ENCODE data around the gene ACER3.
"Not testable (repeated sequence)": the region's sequence is repeated elsewhere in the genome, so short reads cannot be mapped to it uniquely, and the experiment has no call there.

The ACER3 gene

DNA sequence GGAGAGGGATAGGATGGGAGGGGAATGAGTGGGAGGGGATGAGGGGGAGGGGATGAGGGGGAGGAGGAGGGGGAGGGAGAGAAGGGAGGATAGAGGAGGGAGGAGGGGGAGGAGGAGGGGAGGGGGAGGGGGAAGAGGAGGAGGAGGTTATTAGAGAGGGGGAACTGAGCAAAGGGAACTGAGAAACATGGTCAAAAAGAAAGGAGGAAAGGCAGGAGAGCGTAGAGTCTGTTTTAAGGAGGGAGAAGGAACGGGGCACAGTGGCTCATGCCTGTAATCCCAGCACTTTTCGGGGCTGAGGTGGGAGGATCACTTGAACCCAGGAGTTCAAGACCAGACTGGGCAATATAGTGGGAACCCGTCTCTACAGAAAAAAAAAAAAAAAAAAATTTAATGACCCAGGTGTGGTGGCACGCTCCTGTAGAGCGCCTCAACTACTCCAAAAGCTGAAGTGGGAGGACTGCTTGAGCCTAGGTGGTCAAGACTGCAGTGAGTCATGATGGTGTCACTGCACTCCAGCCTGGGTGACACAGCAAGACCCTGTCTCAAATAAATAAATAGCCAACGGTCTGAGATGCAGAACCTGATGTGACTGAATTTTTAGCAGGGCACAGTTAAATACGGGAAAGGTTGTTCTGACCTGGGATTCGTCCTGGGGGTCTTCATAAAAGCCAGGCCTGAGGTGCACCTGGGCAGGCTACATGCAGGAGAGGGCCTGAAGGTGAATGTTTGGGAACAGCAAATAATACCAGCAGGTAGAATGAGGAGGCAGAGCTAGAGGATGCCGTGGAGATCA lies 177.5 kb downstream of the ACER3 start:
- no peak for DNase-seq (ENCODE audit: low spot score)

DNA sequence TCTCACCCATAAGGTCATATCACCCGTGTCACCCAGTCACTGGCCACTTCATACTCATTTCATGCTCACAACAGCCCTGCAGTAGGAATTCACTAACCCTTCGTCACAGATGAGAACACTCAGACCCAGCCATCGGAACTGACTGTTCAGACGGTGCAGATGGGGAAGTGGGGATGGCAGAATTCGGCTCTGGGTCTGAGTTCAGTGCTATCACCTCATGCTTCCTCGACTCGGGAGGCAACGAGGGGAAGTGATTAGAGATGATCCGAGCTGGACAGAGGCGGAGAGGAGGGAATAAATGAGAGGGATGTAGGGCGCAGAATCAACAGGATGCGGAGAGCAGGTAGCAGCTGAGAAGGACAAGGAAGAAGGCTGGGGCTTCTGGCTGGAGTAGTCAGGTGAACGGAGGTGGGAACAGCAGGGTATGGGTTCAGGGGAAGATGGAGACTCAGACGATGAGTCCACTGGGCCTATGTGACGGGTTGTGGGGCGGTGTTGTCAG lies 178.2 kb downstream of the ACER3 start:
- DNase-seq (ENCODE audit: low spot score), result no peak

DNA sequence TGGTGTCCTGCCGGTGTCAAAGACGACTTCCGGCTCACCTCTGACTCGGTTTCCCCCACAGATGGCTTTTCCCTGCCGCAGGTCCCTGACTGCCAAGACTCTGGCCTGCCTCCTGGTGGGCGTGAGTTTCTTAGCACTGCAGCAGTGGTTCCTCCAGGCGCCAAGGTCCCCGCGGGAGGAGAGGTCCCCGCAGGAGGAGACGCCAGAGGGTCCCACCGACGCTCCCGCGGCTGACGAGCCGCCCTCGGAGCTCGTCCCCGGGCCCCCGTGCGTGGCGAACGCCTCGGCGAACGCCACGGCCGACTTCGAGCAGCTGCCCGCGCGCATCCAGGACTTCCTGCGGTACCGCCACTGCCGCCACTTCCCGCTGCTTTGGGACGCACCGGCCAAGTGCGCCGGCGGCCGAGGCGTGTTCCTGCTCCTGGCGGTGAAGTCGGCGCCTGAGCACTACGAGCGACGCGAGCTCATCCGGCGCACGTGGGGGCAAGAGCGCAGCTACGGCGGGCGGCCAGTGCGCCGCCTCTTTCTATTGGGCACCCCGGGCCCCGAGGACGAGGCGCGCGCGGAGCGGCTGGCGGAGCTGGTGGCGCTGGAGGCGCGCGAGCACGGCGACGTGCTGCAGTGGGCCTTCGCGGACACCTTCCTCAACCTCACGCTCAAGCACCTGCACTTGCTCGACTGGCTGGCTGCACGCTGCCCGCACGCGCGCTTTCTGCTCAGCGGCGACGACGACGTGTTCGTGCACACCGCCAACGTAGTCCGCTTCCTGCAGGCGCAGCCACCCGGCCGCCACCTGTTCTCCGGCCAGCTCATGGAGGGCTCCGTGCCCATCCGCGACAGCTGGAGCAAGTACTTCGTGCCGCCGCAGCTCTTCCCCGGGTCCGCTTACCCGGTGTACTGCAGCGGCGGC lies 179.0 kb downstream of the ACER3 start:
- peak; percentile 21 for DNase-seq (ENCODE audit: low spot score)

DNA sequence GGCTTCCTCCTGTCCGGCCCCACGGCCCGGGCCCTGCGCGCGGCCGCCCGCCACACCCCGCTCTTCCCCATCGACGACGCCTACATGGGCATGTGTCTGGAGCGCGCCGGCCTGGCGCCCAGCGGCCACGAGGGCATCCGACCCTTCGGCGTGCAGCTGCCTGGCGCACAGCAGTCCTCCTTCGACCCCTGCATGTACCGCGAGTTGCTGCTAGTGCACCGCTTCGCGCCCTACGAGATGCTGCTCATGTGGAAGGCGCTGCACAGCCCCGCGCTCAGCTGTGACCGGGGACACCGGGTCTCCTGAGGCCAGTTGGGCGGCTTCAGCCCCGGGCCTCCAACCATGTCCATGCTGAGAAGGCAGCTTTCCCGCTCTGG lies 179.7 kb downstream of the ACER3 start:
- no peak for DNase-seq (ENCODE audit: low spot score)

DNA sequence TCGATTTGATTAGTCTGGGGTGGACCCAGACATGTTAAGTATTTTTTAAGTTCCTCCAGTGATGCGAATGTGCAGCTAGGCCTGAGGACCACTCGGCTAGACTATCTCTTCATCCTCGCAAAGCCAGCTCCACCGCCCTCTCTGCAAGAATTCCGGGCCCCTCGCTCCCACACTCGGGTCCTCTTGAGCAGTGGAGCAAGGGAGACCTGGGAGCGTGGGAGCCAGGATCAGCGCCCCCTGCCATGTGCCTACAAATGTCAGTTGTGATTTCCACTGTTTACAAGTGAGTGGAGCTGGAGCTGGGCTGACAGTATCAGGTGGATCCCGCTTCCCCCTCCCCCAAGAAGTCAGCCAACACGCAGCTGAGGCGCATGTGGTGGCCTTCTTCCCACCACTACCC lies 180.2 kb downstream of the ACER3 start:
- DNase-seq (ENCODE audit: low spot score), result no peak

DNA sequence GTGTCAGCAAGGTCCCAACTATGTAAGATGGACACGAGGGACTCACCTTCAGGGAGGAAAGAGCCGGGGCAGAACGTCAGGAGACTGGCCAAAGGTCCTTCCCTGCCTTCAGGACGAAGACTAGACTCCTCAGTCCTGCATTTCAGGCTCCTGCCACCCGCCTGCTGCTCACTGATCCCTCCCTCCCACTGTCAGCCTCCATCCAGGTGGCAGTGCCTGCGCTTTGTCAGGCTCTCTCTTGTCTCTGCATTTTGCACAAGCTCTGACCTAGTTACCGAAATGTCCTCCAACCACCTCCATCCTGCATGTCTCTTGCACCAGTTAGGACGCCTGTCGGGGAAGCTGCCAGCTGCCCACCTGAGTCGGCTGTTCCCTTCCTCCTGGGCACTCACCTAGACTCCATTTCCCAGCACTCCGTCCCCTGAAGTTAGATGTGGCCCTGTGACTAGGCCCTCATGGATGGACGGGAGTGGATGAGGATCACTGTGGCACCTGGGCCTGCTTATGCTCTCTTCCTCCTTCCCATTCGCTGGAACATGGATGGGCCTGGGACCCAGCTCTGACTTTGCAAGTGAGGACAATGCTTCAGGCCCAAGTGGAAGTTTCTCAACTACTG lies 181.5 kb downstream of the ACER3 start:
- no peak for DNase-seq (ENCODE audit: low spot score)

DNA sequence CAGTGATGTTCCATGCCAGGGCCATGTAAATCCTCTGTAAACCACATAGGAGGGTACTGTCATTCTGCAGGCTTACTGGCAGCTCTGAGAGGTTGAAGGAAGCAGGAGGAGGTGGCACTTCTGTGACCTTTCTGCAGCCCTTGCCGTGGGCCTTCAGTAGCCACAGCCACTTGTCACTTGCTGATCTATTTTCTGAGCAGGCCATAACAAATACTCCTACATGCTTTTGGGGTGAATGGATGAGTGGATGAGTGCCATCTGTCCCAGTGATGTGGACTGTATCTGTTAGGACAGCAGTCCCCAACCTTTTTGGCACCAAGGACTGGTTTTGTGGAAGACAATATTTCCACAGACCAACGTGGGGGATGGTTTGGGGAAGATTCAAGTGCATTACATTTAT lies 183.6 kb downstream of the ACER3 start:
- no peak for DNase-seq (ENCODE audit: low spot score)

DNA sequence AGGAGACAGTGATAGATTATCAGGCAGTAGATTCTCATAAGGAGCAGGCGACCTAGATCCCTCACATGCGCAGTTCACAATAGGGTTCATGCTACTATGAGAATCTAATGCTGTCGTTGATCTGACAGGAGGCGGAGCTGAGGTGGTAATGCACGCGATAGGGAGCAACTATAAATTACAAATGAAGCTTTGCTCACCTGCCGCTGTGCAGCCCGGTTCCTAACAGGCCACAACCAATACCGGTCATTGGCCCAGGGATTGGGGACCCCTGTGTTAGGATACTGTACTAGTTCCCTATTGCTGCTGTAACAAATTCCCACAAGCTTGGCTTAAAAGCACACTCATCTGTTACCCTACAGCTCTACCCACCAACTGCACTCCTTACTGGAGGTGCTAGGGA lies 184.2 kb downstream of the ACER3 start:
- DNase-seq (ENCODE audit: low spot score), result no peak

DNA sequence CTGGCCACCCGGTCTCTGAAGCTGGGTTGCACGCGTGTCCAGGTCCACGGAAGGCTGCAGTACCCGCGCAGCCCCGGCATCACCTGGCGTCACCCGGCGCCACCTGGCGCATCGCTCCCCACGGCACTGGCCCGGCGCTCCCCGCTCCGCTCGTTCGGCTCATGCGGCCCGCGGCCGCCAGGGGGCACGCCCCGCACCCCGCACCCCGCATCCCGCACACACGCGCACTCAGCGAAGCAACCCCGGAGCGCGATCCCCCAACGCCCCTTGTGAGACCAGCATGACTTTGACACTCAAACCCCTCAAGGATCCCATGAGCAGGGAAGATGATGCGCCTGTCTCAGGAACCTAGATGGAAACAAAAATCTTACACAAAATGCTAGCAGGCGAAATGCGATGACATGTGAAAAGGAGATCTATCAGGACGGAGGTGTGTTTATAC lies 185.4 kb downstream of the ACER3 start:
- DNase-seq (ENCODE audit: low spot score), result peak; percentile 78

DNA sequence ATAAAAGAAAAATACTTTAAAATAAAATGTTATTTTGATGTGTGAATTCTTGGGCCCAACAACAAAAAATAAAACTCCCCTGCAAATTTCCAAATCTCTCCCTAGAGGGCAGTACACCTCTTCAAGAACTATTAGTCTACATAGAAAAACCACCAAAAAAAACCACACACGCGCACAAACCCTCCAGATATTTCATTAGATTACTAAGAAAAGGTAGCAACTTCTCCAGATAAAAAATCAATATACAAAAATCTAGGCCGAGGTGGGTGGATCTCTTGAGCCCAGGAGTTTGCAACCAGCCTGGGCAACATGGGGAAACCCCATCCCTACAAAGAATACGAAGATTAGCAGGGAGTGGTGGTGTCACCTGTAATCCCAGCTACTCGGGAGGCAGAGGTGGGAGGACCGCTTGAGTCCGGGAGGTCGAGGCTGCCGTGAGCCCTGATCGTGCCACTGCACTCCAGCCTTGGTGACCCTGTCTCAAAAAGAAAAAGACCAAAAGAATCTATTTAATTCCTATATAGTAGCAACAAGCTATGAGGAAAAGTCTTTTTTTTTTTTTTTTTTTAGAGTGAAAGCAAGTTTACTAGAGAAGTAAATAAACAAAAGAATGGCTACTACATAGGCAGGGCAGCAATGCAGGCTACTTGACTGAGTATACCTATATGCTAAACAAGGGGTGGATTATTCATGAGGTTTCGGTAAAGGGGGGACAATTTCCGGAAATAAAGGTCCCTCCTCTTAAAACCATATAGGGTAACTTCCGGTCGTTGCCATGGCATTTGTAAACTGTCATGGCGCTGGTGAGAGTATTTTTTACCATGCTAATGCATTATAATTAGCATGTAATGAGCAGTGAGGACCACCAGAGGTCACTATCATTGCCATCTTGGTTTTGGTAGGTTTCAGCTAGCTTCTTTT lies 186.5 kb downstream of the ACER3 start:
- peak; percentile 98 for DNase-seq (ENCODE audit: low spot score)

DNA sequence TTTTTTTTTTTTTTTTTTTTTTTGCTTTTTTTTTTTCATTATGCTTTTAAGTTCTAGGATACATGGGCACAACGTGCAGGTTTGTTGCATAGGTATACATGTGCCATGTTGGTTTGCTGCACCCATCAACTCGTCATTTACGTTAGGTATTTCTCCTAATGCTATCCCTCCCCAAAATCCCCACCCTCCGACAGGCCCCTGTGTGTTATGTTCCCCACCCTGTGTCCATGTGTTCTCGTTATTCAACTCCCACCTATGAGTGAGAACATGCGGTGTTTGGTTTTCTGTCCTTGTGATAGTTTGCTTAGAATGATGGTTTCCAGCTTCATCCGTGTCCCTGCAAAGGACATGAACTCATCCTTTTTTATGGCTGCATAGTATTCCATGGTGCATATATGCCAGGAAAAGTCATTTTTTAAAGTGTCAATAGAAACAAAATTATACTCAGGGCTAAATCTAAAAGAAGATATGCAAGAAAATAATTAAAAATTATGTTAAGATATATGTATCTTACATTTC lies 187.3 kb downstream of the ACER3 start:
- DNase-seq (ENCODE audit: low spot score), result not testable (repeated sequence)

DNA sequence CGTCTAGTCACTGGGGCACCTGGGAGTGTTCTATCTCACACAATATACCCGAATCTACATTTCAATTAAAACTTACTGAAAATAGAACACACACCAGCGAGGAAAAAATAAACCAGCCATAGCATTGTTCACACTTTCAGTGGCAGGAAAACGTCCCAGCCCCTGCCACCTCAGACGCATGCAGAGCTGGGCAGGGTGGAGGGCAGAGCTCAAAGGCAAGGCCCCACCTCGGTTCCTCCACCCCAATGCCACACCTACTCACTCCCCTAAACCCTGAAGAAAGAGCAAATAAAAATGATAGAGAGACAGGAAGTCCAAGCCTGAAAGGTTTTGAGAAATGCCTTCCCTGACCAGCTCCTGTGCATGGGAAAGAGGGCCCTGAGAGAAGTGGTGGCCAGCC lies 188.3 kb downstream of the ACER3 start:
- DNase-seq (ENCODE audit: low spot score), result peak; percentile 34

DNA sequence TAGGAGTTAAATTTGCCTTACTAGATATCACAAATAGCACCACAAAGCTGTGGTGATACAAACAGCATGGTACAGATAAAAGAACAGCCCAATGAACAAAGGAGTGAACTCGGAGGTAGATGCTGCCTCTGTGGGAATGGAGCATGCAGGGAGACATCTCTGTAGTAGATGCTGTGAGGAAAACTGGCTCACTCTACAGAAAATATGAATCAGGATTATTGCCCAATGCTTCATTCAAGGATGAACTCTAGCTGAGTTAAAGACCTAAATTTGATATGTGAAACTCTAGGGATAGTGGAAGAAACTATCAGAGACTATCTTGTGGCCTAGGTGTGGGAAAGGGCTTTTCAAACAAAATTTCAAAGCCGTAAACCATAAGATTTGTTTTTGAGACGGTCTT lies 190.8 kb downstream of the ACER3 start:
- no peak for DNase-seq (ENCODE audit: low spot score)

DNA sequence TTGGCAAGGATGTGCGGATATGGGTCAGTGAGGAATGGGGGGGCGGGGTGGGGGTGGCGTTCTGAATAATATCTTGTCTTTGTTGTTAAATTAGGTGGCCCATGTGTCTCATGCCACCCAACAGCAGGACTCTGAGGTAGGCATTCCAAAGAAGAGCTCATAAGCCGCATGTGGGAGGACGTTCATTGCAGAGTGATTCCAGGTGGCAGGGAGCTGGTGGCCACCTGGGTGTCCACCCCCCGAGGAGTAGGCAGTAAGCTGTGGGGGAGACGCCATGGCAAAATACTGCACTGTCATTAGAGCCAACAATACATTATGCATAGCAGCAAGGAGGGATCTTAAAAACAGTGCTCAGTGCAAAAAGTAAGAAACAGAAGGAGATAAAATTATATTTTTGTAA lies 191.8 kb downstream of the ACER3 start:
- DNase-seq (ENCODE audit: low spot score), result no peak

DNA sequence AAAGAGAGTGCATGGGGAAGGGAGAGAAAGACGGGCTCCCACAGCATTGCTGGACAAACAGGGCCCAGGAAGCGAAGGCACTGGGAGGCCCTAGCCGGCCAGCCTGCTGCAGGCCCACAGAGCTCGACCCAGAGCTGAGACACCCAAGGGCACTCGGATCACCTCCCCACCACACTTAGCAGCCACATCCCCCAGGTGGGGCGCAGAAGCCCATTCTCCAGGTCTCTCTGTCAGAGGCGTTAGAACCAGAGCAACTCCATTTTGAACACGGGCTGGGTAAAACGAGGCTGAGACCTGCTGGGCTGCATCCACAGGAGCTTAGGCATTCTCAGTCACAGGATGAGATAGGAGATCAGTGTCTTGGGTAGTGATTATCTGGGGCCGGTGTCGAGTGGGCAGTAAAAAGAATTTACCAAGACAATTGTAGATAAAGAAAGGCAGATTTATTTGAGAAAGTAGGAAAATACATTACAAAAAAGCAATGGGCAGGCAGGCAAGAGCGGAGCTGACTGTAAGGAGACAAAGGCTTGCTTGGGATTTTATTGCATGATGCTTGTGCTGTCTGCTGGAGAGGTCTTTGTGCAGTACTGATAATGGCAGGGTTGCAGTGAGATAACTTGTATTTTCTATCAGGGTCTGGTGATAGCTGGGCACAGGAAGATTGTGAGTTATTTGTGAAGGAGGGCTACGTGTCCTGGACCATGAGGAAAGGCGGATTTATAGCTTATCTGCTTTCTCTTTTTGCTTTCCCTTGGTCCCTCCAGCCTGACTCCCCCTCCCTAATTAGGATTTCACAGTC lies 192.7 kb downstream of the ACER3 start:
- no peak for DNase-seq (ENCODE audit: low spot score)

DNA sequence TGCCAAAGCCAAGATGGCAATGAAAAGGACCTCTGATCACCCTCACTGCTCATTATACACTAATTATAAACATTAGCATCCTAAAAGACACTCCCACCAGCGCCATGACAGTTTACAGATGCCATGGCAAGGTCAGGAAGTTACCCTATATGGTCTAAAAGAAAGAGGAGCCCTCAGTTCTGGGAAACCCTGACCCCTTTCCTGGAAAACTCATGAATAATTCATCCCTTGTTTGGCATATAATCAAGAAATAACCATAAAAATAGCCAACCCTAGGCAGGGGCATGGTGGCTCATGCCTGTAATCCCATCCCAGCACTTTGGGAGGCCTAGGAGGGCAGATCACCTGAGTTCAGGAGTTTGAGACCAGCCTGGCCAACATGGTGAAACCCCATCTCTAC lies 193.4 kb downstream of the ACER3 start:
- no peak for DNase-seq (ENCODE audit: low spot score)

DNA sequence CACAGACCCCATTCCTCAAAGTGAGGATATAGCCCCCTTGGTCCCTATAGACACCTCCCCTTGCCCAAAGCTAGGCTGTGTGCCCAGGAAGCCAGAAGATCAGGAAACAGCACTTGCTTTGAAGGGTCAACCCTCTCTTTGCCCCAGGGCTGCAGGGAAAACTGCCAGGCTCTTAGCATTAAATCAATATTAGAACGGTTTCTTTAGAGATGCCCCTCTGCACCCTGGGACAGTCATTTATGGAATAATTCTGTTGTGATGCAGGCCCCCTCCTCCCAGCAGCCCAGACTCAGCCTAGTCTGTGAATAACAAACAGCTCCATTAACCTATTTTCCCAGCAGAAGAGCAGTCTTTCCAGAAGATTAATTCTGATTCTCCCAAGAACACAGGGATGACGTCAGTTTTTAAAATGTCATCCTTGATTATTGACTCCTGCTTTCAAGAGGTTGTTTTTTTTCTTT lies 194.4 kb downstream of the ACER3 start:
- DNase-seq (ENCODE audit: low spot score), result no peak

DNA sequence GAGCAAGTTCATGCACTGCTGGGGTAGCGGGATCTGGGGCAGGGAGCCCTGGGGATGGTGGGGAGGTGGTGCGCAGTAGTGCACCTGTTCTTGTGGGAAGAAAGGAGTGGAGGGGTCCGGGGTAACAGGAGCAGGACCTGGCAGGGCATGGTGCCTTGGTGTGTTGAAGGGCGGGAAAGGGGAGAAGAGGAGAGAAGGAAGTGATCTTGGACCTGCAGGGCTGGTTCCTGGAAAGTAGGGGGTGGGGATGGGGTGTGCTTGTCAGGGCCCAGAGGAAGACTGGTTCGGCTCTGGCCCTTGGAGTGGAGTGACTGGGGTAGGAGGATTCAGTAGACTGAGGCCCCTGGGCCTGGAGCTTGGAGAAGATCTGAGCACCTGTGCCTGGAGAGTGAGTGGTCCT lies 195.2 kb downstream of the ACER3 start:
- DNase-seq (ENCODE audit: low spot score), result no peak

DNA sequence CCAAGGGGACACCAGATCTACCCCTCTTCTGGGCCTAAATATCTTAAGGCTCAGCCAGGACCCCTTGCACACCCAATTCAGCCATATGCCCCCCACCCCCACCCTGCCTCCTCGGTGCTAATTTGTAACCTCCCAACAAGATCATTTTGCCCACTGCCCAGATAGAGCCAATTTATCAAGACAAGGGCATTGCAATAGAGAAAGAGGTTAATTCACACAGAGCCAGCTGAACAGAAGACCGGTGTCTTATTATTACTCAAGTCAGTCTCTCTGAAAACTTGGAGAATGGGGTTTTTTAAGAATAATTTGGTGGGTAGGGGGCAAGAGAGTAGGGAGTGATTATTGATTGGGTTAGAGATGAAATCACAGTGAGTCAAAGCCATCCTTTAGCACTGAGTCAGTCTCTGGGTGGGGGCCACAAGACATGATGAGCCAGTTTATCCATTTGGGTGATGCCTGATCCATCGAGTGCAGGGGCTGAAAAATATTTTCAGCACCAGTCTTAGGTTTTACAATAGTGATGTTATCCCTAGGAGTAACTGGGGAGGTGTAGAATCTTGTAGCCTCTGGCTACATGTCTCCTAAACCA lies 196.2 kb downstream of the ACER3 start:
- DNase-seq (ENCODE audit: low spot score), result no peak

DNA sequence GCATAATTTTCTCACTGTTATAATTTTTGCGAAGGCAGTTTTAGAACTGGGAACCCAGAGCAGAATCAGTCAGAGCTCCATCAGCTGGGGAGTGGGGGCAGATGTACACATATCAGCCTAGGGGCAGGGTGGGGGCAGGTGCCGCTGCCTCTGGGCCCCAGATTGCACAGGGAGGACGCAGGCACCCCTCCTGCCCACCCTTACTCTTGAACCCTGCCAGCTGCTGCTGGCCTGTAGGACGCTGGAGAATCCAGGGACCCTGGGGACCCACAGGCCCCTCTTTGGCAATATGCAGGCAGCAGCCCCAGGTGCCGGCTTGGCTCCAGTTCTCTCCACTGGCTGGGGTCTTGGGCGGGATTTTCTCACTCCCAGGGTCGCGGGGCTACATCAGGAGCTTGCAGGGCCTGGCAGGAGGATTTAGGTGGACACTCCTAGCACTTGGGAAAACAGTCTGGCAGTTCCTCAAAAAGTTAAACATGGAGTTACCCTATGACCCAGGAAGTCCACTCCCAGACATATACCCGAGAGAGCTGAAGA lies 197.3 kb downstream of the ACER3 start:
- no peak for DNase-seq (ENCODE audit: low spot score)

Data from hematopoietic multipotent progenitor cell treated with erythropoietin and hydrocortisone succinate and interleukin-3 and kit ligand, for 17 days (in vitro differentiated cells).